GM20000 (cell line): ENCODE data around the gene MTREX.

ENCODE experiments used
- DNase-seq: peaks from one replicate; pipeline ENCODE4 v3.0.0; 2012; ENCODE audit warnings: low spot score
- CTCF ChIP-seq: IDR thresholded peaks from 2 replicates; pipeline ENCODE4 v1.5.1; 2012; ENCODE audit warnings: mild to moderate bottlenecking, control low read depth; ENCODE audit errors: extremely low read depth, missing control alignments

The MTREX gene

GRCh38 chr5:55325621-55326020 is 17.8 kb downstream of the MTREX start:
- no peak for TF ChIP-seq CTCF
- DNase-seq = no peak

- TF ChIP-seq CTCF = no peak
- no peak for DNase-seq
Observed at GRCh38 chr5:55327281-55327680, 19.5 kb downstream of the MTREX start.

- DNase-seq = no peak
- TF ChIP-seq CTCF = no peak
Observed at GRCh38 chr5:55331321-55331720, 23.5 kb downstream of the MTREX start.

GRCh38 chr5:55333017-55333416 is 25.2 kb downstream of the MTREX start:
- no peak for DNase-seq
- no peak for TF ChIP-seq CTCF

GRCh38 chr5:55333811-55334210 is 26.0 kb downstream of the MTREX start:
- DNase-seq = no peak
- no peak for TF ChIP-seq CTCF

GRCh38 chr5:55338092-55338613 is 30.4 kb downstream of the MTREX start:
- no peak for TF ChIP-seq CTCF
- DNase-seq = no peak

GRCh38 chr5:55338810-55339243 is 31.0 kb downstream of the MTREX start:
- peak; percentile 28 for DNase-seq
- no peak for TF ChIP-seq CTCF
